Measurements from ENCODE around the gene HOXA7.

The HOXA7 gene

DNA sequence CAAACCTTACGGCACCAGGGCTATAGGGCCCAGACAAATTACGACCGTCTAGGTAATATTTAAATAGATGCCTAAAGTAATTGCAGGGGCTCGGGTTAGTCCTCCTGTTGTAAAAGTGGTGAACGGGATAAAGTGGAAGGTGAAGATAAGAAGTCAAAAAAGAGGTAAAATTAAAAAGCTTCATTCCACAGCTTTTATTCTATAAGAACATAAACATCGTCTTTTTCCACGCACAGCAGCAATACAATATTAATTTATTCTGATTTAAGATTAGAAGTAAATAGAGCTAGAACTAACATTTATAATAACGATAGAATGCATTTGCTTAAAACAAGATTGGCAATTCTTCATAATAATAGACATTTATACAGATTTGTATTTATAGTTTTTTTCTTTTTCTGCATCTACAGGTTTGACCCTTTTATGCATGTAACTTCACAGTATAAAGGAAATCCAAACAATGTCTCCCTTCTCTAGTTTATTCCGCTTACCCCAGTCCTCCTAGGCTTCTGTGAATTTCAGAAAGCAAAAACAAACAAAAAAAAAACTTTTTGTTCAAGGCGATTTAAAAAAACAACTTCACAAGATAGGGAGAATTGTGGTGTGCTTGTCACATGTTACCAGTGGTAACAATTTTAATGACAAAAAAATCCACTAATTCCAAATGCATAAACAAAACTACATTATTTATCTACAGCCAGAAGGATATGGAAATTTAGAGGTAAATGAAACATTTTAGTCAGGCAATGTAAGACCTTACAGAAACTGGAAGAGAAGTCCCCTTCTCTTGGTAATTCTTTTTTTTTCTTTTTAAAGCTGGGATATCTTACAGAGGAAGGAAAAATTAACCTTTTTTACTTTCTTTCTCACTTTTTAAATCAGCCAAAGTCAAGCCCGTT lies 14.2 kb upstream of the HOXA7 start:
- DNase-seq = no peak

DNA sequence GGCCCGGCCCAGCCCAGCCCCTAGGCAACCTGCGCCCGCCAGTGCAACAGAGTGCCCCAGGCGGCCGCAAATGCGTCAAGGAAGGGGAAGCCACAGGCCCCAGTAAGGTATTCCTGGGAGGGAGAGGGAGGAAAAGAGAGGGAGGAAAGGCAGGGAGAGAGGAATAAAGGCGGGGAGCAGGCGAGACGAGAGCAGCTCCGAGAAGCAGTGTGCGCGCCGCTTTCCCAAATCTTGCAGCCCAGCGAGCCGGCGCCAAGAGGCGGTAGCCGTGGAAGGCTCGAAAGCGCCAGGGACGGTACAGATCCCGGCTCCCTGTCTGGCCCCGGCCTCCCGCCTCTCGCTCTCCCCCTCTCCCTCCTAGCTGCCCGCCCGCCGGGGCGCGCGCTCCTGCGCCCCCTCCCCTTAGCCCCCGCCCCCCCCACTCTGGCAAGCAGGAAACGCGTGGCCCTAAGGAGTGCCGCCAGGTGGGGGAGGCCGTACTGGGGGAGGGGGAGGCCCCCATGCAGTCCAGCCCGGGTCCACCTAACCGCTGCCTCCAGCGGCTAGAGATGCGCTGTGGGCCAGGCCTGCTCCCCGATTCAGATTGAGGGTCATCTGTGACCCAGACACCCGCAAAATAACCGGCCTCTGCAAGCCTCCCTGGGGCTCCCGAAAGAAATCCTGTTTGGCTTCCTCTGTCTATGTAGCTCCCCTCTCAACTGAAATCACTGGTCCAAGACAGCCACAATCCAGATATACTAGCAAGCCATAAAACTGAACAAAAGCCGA lies 13.4 kb upstream of the HOXA7 start:
- DNase-seq = no peak

DNA sequence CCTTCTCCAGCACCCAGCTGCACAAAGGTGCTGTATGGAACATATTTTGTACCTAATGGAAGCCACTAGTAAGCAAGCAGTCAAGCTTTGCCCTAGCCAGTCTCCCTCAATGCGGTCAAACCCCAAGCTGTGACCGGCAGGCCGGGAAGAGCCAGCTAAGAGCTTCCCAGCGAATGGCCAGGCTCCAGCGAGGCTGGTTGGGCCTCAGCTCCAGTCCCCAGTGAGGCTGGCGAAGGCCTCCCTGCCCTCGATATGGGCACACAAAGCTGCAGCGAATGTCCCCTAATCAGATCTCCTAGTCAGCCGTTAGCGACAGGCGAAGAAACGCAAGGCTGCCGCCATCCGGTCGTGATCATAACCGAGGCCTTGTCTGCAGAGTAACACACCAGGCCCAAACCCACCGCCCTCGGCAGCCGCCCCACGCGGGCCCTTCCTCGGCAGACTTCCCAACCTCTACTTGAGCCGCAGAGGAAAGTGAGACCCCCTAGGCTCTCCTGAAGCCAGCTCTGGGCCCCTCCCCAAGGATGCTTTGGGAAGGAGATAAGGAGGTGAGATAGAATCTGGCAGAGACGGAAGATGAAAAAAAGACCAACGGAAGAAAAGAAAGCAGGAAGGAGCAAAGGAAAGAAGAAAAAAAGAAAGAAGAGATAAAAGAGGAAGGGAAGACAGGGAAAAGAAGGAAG lies 11.9 kb upstream of the HOXA7 start:
- DNase-seq = peak; percentile 49

DNA sequence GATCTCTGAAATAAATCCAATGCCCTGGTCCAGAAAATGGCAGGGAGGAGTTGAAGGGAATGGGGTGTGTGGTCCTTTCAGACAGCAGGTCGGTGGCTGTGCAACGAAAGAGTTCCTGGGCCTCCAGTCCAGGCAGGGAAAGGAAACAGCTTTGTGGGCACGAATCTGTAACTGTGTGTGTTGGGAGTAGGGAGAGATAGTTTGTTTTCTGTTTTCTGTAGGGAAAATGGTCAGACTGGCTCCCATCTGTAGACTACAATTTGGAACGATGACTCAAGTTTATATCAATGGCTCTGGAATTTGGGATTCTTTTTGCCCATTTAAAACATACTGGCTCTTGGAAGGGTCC lies 11.4 kb upstream of the HOXA7 start:
- no peak for DNase-seq

DNA sequence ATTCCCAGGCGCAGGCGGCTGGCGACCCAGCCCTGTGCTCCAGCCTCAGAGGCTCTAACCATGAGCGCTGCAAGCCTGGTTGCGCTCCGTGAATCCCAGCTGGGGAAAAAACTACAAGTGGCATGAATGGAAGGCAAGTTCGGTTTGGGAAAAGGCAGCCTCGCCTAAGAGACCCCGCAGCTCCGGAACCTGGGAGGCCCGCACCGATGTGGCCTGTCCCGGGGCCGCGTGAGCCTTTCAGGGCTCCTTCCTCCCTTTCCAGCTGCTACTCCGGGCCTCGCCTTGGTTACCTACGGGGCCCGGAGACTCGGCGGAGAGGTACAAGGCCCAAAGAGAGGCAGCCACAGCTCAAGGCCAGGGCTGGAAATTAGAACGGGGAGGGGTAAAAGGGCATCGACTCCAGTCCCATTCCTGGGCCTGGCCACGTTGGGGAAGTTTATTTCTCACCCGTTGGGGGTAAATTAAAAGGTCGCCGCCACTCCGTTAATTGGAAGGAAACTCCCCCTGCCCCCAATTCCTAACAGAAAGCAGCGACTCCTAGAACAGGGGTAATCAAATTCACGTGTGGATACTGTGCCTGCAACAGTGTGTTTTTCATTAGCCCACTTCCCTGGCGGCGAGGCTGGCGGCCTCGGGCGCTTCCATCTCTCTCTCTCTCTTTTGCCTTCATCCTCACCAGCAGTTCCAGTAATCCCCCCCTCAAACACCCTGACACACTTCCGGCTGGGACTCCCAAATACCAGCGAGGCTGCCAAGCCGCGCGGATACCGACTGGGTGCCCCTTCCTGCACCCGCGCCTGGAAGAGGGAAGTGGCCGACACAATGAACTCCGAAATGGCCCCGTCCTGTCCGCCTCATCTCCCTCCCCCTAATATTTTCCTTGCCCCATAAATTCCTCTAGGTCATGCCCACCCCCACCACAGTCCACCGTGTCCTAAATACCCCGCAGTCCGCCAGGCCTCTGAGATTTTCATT lies 10.3 kb upstream of the HOXA7 start:
- no peak for DNase-seq

DNA sequence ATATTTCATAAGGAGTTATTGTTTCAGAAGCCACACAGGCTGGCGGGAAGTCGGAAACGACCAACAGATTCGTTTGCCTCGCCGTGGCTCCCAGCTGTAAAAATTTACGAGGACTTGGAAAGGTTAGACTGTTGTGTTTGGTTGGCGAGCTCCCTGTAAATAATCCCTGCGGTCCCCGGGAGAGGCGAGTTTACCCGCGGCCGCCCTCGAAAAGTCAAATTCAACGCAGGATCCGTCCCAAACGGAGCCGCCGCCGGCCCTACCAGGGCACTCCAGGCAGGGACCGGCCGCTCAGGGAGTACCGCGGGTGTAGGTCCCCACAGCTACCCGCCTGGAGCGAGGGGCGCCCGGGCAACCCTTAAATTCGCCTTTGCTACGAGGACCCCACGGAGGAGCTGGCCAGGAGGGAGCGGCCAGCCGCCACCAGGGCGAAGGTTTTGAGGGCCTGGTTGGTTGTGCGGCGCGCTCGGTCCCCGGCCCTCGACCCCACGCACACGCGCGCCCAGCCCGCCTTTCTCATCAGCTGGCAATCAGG lies 9.6 kb upstream of the HOXA7 start:
- DNase-seq = peak; percentile 40

DNA sequence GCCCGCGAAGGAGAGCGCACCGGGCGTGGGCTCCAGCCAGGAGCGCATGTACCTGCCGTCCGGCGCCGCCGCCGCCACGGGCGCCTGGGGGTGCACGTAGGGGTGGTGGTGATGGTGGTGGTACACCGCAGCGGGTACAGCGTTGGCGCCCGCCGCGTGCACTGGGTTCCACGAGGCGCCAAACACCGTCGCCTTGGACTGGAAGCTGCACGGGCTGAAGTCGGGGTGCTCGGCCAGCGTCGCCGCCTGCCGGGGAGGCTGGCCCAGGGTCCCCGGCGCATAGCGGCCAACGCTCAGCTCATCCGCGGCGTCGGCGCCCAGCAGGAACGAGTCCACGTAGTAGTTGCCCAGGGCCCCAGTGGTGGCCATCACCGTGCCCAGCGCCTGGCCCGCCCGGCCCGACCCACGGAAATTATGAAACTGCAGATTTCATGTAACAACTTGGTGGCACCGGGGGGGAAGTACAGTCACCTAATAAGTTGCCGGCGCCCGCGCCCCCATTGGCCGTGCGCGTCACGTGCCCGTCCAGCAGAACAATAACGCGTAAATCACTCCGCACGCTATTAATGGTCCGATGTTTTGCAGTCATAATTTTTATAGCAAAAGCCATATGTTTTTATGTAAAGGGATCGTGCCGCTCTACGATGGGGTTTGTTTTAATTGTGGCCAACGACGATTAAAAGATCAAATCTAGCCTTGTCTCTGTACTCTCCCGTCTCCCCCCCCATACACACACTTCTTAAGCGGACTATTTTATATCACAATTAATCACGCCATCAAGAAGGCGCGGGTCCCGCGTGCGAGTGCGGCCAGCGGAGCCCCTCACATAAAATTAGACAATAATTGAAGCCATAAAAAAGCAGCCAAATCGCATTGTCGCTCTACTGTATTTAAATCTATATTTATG lies 8.9 kb upstream of the HOXA7 start, which contains the start of gene HOXA9:
HOXA9 (minus strand) TSS at position 449 of the 907 bp plus-strand sequence; CDS start at position 369, 80 bp downstream.
- peak; percentile 42 for DNase-seq

DNA sequence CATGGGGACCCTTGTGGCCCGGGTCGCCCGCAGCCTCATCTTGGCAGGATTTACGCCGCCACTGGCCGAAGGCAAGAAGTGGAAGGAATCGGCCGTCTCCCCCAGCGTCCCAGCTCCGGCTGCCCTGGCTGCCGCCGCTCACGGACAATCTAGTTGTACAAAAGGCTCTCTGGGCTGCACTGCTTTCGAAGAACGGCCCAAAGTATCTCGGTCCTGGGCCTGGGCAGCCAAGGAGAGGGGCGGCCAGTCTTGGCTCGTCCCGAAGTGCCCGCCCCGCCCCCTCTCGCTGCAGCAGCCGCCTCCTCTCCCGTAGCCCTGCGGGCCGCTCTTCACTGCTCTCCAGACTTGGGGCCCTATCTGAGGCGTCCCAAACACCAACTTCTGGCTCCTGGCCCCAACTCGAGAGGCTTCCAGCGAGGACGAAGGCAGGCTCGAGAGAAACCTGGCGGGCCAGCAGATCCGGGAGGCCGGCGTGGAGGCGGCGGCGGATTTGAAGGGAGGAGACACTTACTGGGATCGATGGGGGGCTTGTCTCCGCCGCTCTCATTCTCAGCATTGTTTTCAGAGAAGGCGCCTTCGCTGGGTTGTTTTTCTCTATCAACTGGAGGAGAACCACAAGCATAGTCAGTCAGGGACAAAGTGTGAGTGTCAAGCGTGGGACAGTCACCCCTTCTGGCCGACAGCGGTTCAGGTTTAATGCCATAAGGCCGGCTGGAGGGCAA lies 8.1 kb upstream of the HOXA7 start:
- peak; percentile 37 for DNase-seq

DNA sequence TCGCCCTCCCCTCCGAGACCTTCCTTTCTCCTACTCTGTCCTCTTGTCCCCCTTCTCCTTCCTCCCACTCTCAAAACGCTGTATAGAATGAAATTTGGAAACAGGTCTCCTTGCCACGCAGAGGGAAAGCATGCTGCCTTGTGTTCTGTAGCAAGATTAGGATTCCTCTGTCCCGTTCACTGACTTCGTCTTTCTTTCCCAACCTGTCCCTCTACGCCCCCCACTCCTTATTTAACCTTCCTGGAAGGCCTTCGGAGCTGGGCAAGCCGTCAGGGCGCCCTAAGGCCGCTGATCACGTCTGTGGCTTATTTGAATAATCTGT lies 7.5 kb upstream of the HOXA7 start:
- no peak for DNase-seq

DNA sequence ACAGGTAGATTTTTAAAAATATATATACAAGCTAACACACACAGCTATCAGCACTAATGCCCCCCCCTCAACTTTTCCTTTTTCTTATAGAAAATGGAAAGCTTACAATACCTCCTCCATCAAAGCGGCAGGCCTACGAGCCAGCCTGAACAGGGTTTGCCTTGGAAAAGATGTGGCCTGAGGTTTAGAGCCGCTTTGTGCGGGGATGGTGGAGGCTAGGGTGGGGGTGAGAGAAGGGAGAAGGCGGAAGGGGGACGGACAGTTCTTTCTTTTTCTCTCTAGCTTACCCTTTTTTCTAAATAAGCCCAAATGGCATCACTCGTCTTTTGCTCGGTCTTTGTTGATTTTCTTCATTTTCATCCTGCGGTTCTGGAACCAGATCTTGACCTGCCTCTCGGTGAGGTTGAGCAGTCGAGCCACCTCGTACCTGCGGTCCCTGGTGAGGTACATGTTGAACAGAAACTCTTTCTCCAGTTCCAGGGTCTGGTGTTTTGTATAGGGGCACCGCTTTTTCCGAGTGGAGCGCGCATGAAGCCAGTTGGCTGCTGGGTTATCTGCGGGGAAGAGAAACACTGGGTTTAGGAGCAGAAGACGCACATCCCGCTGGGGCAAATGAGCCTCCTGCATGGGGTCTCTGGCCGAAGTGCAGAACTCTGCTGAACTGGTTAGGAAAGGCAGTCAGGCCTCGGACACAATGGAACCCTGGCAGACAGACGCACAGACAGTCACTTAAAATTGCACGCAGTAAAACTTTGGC lies 7.0 kb upstream of the HOXA7 start:
- DNase-seq = peak; percentile 11

DNA sequence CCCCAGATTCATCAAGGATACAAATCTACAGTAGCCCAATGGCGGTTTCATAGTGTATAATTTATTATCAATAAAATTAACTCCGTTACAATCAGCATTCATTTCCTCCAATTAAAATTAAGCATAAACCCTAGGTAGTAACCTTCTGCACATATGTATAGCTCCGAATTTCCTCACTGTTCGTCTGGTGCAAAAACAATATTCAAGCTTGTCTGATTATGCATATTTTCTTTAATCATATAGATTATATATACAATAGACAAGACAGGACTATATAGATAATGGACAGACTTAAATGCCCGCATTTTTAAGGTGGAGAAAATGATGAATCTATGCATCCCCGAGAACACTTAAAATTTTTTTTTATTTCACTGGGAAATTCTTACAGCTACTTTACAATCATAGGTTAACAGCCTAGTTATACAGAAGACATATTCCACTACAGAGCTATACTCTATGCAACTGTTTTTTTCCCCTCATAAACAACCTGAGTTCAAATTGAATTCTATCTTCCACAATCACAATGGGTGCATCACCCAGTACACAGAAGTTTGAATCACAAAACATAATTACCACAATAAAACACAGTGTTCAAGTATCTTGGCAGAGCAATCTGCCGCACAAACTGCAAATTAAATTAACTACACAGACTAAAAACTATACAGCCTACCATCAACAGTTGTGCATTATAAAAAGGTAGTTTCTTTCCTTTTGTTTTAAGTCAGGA lies 6.2 kb upstream of the HOXA7 start:
- DNase-seq = no peak

DNA sequence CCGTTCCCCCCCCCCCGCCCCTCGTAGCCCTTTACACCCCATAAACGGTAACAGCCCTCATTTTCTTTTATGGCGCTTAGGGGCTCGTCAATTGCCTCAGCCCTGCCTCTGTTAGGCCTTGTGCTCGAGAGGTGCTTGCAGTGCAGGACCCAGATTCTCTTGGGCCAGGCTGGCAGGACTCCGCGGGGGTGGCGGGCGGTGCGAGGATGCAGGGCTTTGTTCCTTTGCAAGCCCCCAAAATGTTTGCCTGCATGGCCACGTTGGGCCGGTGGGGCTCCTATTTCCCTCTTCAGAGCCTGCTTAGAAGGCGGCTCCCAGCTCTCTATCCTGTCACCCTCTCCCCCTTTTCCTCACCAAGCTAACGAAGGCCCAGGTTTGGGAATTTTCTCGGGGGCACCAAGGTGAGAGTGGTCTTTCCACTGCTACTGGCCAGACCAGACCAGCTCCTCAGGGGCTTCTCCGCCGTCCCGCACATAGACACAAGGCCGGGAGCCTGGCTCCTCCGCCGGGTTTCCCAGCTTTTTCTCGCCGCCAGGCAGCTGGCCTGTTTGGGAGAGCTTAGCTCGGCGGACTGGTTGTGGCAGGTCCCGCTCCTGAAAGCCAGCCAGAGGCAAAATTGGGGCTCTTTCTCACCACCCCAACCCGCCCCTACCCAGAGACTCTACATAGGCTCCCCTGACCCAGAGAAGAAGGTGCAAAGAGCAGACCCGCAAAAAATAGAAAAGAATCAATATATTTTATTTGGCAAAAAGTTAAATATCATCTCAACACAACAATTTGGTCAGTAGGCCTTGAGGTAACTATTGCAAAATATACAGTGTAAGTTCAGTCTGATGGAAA lies 5.5 kb upstream of the HOXA7 start:
- DNase-seq = peak; percentile 23

DNA sequence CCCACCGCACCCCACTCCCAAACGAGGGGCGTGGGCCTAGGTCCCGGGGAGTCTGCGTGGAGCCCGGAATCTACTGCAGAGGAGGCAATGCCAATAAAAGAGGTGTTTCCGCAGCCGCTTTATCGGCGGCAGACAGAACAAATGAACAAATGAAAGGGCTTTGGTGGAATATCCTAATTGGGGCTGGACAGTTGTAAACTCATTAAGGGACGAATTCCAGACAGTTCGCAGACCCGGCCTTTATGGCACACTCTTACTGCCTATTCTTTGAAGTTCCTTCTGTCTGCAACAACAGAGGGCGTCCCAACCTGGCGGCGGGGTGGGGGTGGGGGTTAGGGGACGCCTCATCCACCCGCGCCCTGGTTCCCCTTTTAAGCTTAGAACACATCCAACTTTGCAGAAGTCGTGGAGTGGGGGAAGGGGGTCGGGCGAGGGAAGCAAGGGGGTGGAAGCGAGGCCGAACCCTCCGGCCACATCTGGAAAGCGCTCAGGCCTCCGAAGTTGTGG lies 4.8 kb upstream of the HOXA7 start:
- DNase-seq = no peak

DNA sequence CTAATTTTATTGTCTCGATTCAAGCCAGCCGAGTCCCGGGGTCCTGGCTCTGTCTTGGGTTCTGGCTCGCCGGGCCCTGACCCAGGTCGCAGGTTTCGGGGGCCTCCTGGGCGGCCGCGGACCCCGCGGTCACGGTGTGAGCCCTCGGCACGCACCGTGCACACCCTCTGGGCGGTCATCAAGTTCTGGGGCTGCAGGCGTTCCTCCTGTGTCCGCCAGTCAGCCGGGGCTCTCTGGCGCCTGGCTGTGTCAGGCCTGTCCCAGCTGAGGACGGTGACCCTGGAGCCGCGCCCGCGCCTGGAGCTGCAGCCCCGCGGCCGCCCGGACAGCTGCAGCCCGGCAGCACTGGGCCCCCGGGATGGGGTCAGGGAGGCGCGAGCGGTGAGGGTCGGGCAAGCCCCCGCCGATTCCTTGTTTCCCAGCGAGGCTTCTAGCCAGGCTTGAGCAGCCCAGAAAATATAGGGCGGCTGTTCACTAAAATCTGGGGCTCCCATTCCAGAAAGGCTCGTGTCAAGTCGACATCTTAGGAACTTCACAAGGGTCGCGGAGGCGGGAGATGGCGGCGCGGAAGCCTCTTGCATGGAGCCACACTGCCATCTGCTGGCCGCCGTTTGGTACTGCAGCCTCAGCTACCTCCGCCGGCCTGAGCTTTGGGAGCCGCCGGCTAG lies 4.2 kb upstream of the HOXA7 start:
- peak; percentile 89 for DNase-seq

DNA sequence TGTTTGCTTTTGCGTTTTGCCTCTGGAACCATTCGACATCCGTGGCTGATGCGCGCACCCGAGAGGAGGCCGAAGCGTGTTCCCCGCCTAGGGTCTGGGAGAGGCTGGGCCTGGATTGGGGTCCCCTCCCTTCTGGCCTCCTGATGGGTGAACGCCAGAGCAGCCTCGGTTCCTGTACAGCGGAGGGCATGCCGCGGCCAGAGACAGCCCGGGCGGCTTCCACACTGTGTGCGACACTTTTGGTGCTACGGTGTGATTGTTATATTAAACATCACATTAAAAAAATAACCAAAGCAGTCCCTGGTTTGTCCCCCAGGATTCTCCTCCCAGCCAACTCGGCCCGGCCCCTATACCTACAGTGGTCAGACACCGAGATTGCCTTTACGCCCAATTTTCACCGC lies 3.7 kb upstream of the HOXA7 start:
- peak; percentile 55 for DNase-seq

DNA sequence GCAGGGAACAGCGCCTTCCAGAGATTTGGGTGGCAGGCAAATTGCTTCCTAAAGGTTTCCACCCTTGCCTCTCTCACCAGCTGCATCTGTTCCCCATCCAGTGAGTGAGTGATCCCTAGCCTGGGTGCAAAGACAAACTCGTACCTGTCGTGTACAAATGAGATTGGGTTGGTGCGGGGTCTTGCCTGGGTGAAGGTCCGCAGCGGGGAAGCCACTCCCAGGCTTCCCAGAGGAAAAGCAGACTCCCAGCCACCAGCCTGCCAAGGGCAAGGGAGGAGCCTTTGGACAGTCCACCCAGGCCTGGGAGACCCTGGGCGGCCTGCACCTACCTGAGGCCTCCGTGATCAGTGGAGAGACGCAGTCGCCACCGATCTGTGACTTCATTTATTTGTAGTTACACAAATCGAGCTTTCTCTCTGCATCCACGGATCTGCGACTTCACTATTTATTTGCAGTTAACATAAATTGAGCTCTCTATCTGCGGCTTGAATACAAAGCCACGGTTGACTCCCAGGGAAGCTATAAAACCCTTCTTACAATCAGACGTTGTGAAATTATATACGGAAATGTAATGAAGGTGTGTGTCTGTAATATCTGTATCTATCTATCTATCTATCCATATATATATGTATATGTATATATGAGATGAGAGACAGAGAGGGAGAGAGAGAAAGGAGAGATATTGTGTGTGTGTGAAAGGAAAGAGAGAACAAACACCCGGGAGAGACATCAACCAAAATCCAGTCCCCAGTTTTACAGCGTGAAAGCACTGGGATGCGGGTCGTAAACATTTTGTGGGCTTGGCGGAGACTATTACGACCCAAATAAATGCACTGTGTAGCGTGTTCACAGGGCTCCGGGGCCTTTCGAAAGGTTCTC lies 3.0 kb upstream of the HOXA7 start:
- peak; percentile 18 for DNase-seq
